ENCODE data around the gene CBL.

CBL gene

DNA sequence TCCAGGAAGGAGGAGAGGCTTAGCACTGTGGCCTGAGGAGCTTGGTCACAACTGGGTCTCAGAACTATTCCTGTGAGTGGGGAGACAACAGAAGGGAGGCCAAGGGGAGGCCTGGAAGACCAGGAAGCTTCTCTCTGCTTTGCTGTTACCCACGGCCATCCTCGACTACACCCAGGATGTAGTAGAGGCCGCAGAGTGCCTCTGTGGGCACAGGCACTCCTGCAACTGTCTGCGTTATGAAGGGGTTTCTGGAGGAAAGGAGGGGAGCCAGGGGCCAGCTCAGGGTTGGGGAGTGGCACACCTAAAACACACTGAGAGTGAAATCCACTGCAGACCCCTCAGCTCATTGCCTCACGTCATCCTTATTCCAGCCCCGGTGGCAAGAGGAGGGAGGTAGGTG is 144.2 kb downstream of the CBL start:
- no peak for DNase-seq

DNA sequence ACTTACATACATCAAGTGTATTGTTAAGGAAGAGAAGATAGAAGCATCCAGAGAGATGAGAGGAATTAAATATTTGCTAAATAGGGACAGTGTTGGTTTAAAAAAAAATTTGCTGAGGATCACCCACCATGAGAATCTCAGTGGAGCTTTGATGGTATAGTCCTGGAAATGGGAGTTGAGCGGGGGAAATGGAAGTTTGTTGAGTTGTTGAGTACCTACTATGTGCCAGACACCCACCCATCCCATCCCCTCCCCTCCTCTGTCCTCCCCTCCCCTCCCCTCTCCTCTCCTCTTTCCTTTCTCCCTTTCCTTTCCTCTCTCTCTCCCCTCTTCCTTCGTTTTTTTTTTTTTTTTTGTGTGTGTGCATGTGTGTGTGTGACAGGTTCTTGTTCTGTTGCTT is 145.1 kb downstream of the CBL start:
- no peak for DNase-seq

DNA sequence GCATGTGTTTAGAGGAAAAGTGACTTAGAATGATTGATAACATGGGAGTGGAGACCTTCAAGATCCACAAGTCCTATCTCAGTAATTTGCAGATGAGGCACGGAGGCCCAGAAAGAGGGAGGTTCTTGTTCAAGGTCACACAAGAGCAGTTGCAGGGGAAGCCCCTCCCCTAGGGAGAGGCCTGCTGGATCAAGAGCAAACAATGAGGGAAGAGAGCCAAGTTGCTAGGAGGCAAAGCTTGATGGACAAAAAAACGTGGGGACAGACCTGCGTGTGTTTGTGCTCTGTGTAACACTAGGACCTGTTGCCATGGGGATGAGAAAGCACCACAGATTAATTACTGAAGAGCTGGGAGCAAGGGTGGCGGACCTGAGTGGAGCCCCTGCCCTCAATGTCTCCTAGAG is 146.7 kb downstream of the CBL start:
- peak; percentile 95 for DNase-seq

DNA sequence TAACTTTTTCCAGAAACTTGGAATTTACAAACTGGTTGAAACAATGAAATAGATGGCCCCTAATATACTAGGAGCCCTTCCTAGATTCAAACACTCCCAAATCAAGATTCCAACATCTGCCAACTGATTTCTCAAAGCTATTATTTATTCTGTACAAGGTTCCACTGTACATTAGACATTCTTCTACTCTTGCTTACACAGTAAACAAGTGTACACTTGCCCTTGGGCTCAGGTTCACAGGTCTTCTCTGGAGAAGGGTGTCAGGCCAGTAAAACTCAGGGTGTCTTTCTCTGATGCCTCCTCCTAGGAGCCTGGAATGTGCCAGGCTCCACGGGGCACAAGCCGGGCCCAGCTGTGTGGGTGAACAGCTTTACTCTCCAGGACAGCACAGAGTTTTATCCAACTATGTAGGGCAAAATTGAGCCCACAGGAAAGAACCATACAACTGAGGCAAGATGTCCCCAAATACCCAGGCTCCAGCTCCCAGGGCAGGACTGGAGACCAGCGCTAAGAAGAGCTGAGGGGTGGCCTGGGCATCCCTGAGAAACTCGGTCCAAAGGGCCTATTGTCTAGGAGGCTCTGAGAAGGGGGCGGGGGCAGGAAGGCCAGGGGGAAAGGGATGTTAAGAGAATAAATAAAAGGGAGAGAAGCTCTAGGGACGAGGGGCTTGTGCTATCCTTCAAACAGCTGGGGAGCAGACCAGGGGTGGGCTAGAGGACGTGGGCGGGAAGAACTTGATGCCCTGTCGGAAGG is 149.1 kb downstream of the CBL start:
- DNase-seq: no peak

DNA sequence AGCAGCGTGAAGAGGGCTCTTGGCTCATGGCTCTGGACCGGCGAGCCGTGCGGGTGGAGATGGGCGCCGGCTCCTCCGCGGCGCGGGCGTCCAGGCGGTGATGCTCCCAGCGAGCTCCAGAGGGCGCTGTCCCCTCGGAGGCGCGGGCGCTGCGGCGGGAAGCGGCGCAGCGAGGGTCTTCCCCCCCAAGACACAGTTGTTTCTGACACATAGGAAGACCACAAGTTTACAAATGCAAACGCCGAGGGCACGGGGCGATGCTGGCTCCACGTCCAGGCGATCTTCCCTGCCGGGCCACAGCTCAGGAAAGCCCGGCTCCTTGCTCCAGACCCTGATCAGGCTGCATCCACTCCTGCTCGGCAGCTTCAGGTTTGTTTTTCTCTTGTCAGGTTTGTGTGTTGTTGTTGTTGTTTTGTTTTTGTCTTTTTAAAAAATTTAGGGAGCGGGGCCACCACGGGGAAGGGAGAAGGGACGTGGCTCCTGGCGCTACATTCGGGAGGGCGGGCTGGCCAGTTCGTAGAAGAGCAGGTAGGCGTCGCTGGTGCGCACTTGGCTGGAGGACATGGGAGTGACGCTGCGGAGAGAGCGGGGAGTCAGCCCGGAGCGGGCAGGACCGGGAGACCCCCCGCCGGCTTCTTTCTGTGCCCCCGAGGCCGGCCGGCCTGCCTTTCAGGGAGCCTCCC is 150.4 kb downstream of the CBL start:
- DNase-seq: no peak

DNA sequence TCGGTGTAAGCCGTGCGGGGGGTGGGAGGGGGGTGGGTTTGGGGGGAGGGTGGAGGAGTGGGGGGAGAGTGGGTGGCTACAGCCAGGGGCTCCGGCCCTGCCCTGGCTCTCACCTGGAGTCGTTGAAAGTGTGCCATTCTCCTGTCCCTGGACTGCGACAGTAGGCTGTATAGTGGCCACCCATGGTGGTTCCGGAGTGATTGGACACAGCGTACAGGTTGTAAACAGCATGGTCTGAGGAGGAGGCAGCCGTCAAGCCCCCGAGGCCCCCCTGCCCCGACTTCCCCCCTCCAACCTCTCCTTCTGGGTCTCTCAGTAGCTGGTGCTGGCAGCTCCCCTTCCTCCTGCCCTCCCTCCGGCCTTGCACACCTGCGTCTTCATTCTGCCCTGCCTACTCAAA is 150.9 kb downstream of the CBL start:
- no peak for DNase-seq

Measured in DMS79 treated with DMSO at 0.1 percent for 48 hours (cell line).